Spinal cord (tissue), 10 donors: ENCODE measurements around the gene CASZ1. TPM values are rescaled to one million over a fixed set of nuclear protein-coding genes. Genes with fewer than 3 reads are reported as not detected.

Experiments used
- DNase-seq, 6 donors: peaks; one replicate each; pipeline versions ENCODE4 v3.0.0 to v3.0.0-alpha.2; 2013 to 2015; ENCODE audit warnings: low spot score in 6 of 6, low read depth in 4 of 6
- H3K27ac ChIP-seq: one replicate; pipeline ENCODE4 v1.5.1; 2013; ENCODE audit warnings: low read depth, low read length, control low read depth
- H3K27me3 ChIP-seq: one replicate; pipeline ENCODE4 v1.6.1; 2013; ENCODE audit warnings: low read length; ENCODE audit not compliant: control insufficient read depth, insufficient read depth
- H3K36me3 ChIP-seq: one replicate; pipeline ENCODE4 v1.6.1; 2013; ENCODE audit warnings: low read length; ENCODE audit not compliant: control insufficient read depth, insufficient read depth
- H3K4me1 ChIP-seq: one replicate; pipeline ENCODE4 v1.6.1; 2013; ENCODE audit warnings: low read length; ENCODE audit not compliant: control insufficient read depth, insufficient read depth
- H3K4me3 ChIP-seq: one replicate; pipeline ENCODE4 v1.5.1; 2013; ENCODE audit warnings: low read depth, low read length, control low read depth
- H3K9me3 ChIP-seq: one replicate; pipeline ENCODE4 v1.6.1; 2013; ENCODE audit warnings: low read length; ENCODE audit not compliant: control insufficient read depth, insufficient read depth
- WGBS: methylation state at CpG from one replicate; pipeline ENCODE4 v1.1.5; 2013; ENCODE audit warnings: missing lambda C conversion rate; ENCODE audit not compliant: insufficient coverage; 5-methylcytosine and 5-hydroxymethylcytosine counted together
- polyA plus RNA-seq, 2 donors: library from polyadenylated mRNA; unstranded; fragments of 120-200 nt; gene quantifications; one replicate each; pipeline ENCODE4 v1.2.1, GENCODE V29; 2013; ENCODE audit not compliant: insufficient read length in 2 of 2
- total RNA-seq, 2 donors: library from RNA; depleted of rRNA in 1 of 2; stranded (reverse); fragments of 120-200 nt in 1 of 2; fragments of >200 nt in 1 of 2; gene quantifications; one replicate each; pipeline versions ENCODE4 v1.2.3 to v1.2.4, GENCODE V29; 2013 to 2014
- donor health status: healthy.

The CASZ1 gene
- total and polyA plus RNA-seq, 4 donors, result 6.0 to 18.7 (median 11.3) TPM

DNA sequence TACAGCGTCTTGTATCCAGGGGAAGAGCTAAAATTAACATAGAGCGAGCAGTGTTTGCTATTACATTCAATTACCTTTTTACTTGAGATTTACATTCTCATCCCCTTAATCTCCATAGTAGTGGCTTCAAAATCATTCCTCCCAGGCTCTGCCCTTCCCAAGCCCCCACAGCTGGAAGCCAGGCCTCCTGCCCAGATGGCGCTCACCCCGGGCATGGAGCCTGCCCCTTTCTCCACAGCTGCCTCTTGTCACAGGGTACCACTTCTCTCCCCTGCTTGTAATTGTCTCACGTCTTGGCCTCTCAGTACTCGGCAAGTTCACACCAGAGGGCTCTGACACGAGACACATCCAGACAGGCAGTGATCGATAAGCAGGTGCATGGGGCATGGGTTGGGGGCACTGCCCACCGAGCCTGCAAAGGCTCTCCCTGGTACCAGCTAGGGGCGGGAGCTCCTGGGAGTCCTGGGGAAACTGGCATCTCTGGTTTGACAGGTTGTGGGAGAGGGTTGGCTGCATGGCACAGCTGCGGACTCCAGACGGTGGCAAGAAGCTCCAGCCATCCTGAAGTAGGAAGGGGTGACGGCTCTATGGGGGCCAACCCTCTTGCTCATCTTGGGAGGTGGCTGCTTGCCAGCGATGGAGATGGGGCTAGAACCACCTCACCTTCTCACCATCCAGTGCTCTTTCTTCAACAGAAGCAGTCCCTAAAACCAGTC is 20.1 kb downstream of the CASZ1 start:
- no peaks in the 10 kb centered on the region for H3K9me3 ChIP-seq
- DNase-seq, result no peak
- H3K4me3 ChIP-seq, result no peak overlapping the region
- 62% methylated on average over 11 of the region's 14 CpGs for WGBS
- peaks cover 8% of the 10 kb centered on the region for H3K27me3 ChIP-seq
- no peak overlapping the region for H3K27ac ChIP-seq
- peaks cover 21% of the 10 kb centered on the region for H3K4me1 ChIP-seq
- no peaks in the 10 kb centered on the region for H3K36me3 ChIP-seq

DNA sequence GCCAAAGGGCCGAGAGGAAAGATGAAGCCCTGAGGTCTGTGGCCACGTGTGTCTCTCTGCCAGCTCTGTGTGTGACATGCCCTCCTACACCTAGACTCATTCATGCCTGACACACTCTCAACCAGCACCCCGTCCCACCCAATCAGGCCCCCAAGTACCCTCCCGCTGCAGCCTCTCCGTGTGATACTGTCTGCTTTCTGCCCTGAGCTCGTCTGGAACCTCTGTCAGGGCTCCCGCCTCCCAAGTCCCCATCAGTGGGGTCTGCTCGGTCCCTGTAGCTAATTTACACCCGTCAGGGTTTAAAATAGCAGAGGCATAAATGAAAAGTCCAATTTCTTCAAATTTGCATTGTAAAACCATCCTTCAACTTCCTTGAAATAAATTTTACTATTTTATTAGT is 20.7 kb downstream of the CASZ1 start:
- 73% methylated on average over 7 of the region's 9 CpGs for WGBS
- H3K4me3 ChIP-seq, result no peak overlapping the region
- H3K36me3 ChIP-seq, result no peaks in the 10 kb centered on the region
- DNase-seq, result no peak
- H3K9me3 ChIP-seq, result no peaks in the 10 kb centered on the region
- peaks cover 17% of the 10 kb centered on the region for H3K4me1 ChIP-seq
- H3K27me3 ChIP-seq, result peaks cover 8% of the 10 kb centered on the region
- H3K27ac ChIP-seq, result no peak overlapping the region

- Histone ChIP-seq H3K27ac (no peak overlapping the region), H3K9me3 (no peaks in the 10 kb centered on the region), H3K36me3 (no peaks in the 10 kb centered on the region), H3K27me3 (peaks cover 8% of the 10 kb centered on the region), H3K4me3 (no peak overlapping the region), H3K4me1 (peaks cover 14% of the 10 kb centered on the region)
- 62% methylated on average over 17 of the region's 17 CpGs for WGBS
- no peak for DNase-seq
Observed at GRCh38 chr1:10774615-10775310, 21.7 kb downstream of the CASZ1 start.

DNA sequence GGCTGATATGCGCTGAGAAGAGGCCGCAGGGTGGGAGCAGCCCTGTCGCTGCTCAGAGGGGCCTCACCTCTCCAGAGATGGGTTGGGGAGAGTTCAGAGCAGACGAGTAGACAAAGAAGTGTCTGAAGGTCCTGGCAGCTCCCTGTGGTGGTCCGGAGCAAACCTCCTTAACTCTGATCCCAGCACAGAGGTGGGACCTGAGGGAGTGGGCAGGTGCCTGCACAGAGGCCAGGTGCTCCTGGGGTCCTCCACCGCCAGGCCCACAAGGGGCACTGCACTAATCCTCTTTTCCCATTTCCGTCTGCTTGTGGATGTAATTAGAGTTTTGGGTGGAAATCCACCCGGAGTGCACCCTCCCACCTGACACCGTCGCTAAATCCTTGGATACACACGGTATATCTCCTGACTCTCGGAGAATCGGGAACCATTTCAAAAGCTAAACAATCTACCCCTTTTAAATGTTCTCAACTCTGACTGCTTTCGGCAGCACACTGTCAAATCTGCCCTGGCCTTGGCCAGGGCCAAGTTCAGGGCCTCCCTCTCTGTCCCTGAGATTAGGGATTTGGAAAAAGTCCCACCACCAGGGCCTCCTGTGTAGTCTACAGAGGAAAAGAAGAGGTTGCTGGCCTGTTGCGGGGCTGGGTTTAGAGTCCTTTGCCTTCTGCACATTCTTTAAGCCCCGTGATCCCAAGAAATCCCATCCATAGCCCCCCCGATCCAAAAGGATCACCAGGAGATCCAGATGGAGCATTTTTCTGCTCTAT is 22.4 kb downstream of the CASZ1 start:
- Histone ChIP-seq H3K9me3 (no peaks in the 10 kb centered on the region), H3K27ac (no peak overlapping the region), H3K27me3 (peaks cover 8% of the 10 kb centered on the region), H3K4me3 (no peak overlapping the region), H3K36me3 (no peaks in the 10 kb centered on the region), H3K4me1 (peaks cover 13% of the 10 kb centered on the region)
- 84% methylated on average over 9 of the region's 17 CpGs for WGBS
- DNase-seq, result no peak

DNA sequence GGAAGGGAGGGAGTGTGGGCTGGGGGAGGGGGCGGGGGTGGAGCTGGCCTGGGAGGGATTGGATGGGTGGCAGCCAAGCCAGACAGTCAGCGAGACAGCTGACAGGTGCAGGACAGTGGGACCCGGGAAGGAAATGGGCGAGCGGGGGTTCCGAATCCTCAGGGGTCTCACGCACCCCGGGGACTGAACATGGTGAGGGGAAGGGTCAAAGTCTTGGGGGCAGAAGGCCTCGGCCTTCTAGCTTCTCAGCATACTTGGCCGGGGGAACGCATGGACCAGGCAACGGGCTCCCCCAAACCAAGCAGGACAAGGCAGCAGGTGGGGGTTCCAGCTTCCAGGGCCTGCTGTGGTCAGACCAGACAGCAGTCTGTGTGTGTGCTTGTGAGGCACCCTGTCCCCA is 23.1 kb downstream of the CASZ1 start:
- H3K27ac ChIP-seq, result no peak overlapping the region
- peaks cover 8% of the 10 kb centered on the region for H3K27me3 ChIP-seq
- H3K4me3 ChIP-seq, result no peak overlapping the region
- H3K36me3 ChIP-seq, result no peaks in the 10 kb centered on the region
- H3K9me3 ChIP-seq, result no peaks in the 10 kb centered on the region
- no peak for DNase-seq
- peaks cover 13% of the 10 kb centered on the region for H3K4me1 ChIP-seq
- 81% methylated on average over 12 of the region's 12 CpGs for WGBS

- no CpG with 5 or more reads among the region's 7 CpGs for WGBS
- H3K4me1 ChIP-seq, result peaks cover 13% of the 10 kb centered on the region
Observed at GRCh38 chr1:10772711-10773110, 23.7 kb downstream of the CASZ1 start.

GRCh38 chr1:10771789-10772188 is 24.7 kb downstream of the CASZ1 start:
- peaks cover 5% of the 10 kb centered on the region for H3K27me3 ChIP-seq
- no peak overlapping the region for H3K27ac ChIP-seq
- no peaks in the 10 kb centered on the region for H3K9me3 ChIP-seq
- H3K4me1 ChIP-seq, result peaks cover 18% of the 10 kb centered on the region
- H3K4me3 ChIP-seq, result no peak overlapping the region
- DNase-seq, result no peak
- WGBS, result 64% methylated on average over 8 of the region's 8 CpGs
- H3K36me3 ChIP-seq, result no peaks in the 10 kb centered on the region

More at GRCh38 chr1:10772711-10773110, 23.7 kb downstream of the CASZ1 start:
- no peak overlapping the region for H3K4me3 ChIP-seq
- DNase-seq, result no peak
- H3K27ac ChIP-seq, result no peak overlapping the region
- H3K36me3 ChIP-seq, result no peaks in the 10 kb centered on the region
- H3K9me3 ChIP-seq, result no peaks in the 10 kb centered on the region
- peaks cover 8% of the 10 kb centered on the region for H3K27me3 ChIP-seq

DNA sequence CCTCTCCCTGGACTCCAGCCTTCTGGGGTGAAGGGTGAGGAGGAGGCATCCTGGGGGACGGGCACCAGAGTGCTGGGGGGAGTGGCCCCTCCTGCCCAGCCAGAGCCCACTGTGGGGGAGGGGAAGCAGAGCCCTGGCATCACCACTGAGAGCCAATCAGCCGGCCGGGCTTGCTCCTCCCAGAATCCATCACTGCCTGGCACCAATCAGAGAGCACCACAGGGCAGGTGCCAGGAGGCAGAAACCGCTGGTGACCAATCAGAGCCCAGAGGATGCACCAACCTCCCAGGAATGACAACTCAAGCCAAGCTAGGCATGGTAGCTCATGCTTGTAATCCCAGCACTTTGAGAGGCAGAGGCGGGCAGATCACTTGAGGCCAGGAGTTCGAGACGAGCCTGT is 27.9 kb downstream of the CASZ1 start:
- Histone ChIP-seq H3K36me3 (no peaks in the 10 kb centered on the region), H3K27ac (no peak overlapping the region), H3K9me3 (no peaks in the 10 kb centered on the region), H3K4me1 (peaks cover 14% of the 10 kb centered on the region), H3K27me3 (no peaks in the 10 kb centered on the region), H3K4me3 (no peak overlapping the region)
- DNase-seq, result no peak
- WGBS, result 89% methylated on average over 5 of the region's 7 CpGs

- Histone ChIP-seq H3K4me3 (no peak overlapping the region), H3K36me3 (no peaks in the 10 kb centered on the region), H3K4me1 (peaks cover 15% of the 10 kb centered on the region), H3K27me3 (peaks cover 3% of the 10 kb centered on the region), H3K9me3 (no peaks in the 10 kb centered on the region), H3K27ac (no peak overlapping the region)
- 85% methylated on average over 9 of the region's 9 CpGs for WGBS
- no peak for DNase-seq
Observed at GRCh38 chr1:10767282-10767681, 29.2 kb downstream of the CASZ1 start.
